ENCODE data around the gene B4GALT4. TPM values are rescaled to one million over a fixed set of nuclear protein-coding genes. Genes with fewer than 3 reads are reported as not detected.

B4GALT4 gene
- total RNA-seq, 2 donors from 2014 or later = 141 to 145 TPM

DNA sequence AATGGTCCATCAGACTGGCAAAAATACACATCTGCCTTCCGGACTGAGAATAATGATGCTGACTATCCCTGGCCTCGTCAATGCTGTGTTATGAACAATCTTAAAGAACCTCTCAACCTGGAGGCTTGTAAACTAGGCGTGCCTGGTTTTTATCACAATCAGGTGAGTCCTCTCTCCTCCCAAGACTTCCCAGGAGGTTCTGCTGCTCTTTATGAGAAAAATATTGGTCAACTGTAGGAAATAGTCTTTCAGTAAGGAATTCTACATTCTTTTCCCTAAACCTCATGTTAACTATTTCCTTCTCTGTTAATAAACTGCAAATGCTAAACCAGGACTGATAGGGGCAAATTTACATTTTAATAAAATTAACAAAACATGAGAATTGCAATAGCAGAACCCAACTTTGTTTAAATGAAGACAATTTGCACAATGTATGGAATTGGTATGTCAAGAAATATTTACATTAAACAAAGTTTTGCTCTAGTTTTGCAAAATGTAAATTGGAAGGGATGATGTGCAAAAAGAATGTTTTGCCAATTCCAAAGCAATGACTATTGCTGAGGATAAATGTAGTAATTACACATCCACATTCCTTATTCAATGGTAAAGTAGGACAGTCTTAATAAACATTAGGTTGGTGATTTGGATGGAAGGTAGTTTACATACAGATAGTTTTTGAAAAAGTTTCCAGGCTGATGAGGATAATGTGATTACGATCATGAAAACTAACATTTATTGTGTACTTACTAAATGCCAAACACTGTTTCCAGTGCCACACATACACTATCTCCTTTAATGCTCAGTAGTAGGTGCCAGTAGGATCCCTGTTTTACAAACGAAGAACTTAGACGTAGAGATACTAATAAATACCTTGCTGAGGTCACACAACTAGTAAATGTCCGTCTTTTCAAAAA, 46.2 kb downstream of the B4GALT4 start:
- Mint-ChIP-seq H3K9me3 (no peaks in the 10 kb centered on the region), H3K4me1 (peaks cover 12% of the 10 kb centered on the region), H3K36me3 (ENCODE audit: low read depth) (peaks cover 7% of the 10 kb centered on the region), H3K27me3 (ENCODE audit: insufficient read depth) (no peaks in the 10 kb centered on the region), H3K27ac (no peak overlapping the region), H3K4me3 (no peak overlapping the region)
- Histone ChIP-seq H3K27me3 (ENCODE audit: control insufficient read depth, insufficient read depth, low read length, poor library complexity, severe bottlenecking) (no peaks in the 10 kb centered on the region), H3K9me3 (ENCODE audit: control insufficient read depth, low read length) (no peaks in the 10 kb centered on the region), H3K4me3 (ENCODE audit: low read length) (no peak overlapping the region), H3K9ac (ENCODE audit: extremely low read depth, low read length, poor library complexity, severe bottlenecking) (no peak overlapping the region), H3K36me3 (ENCODE audit: control insufficient read depth, insufficient read depth, low read length) (no peaks in the 10 kb centered on the region), H3K27ac (ENCODE audit: low read depth, low read length) (no peak overlapping the region), H3K4me1 (ENCODE audit: control insufficient read depth, insufficient read depth, low read length) (no peaks in the 10 kb centered on the region)
- DNase-seq = no peak
- TF ChIP-seq, protein P1, sequence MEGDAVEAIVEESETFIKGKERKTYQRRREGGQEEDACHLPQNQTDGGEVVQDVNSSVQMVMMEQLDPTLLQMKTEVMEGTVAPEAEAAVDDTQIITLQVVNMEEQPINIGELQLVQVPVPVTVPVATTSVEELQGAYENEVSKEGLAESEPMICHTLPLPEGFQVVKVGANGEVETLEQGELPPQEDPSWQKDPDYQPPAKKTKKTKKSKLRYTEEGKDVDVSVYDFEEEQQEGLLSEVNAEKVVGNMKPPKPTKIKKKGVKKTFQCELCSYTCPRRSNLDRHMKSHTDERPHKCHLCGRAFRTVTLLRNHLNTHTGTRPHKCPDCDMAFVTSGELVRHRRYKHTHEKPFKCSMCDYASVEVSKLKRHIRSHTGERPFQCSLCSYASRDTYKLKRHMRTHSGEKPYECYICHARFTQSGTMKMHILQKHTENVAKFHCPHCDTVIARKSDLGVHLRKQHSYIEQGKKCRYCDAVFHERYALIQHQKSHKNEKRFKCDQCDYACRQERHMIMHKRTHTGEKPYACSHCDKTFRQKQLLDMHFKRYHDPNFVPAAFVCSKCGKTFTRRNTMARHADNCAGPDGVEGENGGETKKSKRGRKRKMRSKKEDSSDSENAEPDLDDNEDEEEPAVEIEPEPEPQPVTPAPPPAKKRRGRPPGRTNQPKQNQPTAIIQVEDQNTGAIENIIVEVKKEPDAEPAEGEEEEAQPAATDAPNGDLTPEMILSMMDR (conservative IDR thresholded peaks at IDR 0.05) = no peak
- 87 to 92% methylated on average over 3 to 7 of the region's 7 CpGs for WGBS, 2 experiments (ENCODE audit: insufficient coverage in 1 of 2, insufficient read length in 1 of 2)

DNA sequence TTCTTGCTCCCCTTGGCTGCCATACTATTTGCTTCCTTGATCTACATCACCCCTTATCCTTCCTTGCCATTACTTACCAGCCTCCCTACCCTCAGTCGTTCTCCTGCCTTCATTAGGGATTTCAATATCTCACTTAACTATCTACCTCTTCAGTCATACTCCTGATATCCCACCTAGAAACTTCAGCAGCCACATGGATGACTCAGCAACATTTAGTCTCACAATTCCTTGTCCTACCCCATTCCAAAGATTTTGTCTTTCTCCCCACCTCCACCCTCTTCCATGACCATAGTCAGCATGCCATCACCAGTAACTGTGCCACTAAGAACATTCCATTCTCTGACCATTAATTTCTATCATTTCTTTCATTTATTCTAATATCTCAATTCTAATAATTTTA, 48.9 kb downstream of the B4GALT4 start:
- no peaks in the 10 kb centered on the region for H3K9me3 Mint-ChIP-seq
- no peak for DNase-seq
- H3K9ac ChIP-seq (ENCODE audit: extremely low read depth, low read length, poor library complexity, severe bottlenecking) = no peak overlapping the region
- no peaks in the 10 kb centered on the region for H3K9me3 ChIP-seq (ENCODE audit: control insufficient read depth, low read length)
- no peak overlapping the region for H3K27ac ChIP-seq (ENCODE audit: low read depth, low read length)
- no peak overlapping the region for H3K4me3 ChIP-seq (ENCODE audit: low read length)
- no peaks in the 10 kb centered on the region for H3K36me3 ChIP-seq (ENCODE audit: control insufficient read depth, insufficient read depth, low read length)
- H3K4me3 Mint-ChIP-seq = no peak overlapping the region
- peaks cover 12% of the 10 kb centered on the region for H3K4me1 Mint-ChIP-seq
- no peaks in the 10 kb centered on the region for H3K27me3 ChIP-seq (ENCODE audit: control insufficient read depth, insufficient read depth, low read length, poor library complexity, severe bottlenecking)
- no peaks in the 10 kb centered on the region for H3K27me3 Mint-ChIP-seq (ENCODE audit: insufficient read depth)
- WGBS, 2 experiments (ENCODE audit: insufficient coverage in 1 of 2, insufficient read length in 1 of 2) = 90 to 100% methylated on average over 1 of the region's 1 CpG
- H3K27ac Mint-ChIP-seq = no peak overlapping the region
- peaks cover 3% of the 10 kb centered on the region for H3K36me3 Mint-ChIP-seq (ENCODE audit: low read depth)
- TF ChIP-seq, protein P1 (conservative IDR thresholded peaks at IDR 0.05) = no peak
- H3K4me1 ChIP-seq (ENCODE audit: control insufficient read depth, insufficient read depth, low read length) = no peaks in the 10 kb centered on the region

DNA sequence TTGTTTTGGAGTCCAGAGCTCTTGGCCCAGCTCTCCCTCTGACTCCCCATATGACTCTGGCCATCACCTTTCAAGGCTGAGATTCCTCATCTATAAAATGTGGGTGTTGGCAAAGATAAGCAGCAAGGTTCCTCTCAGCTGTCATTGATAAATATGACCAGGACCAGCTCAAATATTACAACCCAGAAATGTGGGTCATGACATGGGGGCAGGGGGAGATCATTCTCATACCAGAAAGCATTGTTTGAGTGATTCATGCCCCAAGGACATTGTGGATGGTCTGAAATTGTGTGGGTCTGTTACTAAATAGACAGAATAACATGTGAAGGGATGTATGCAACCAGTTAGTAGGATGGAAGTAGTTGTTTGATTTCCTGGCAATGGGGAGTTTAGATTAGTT, 53.4 kb downstream of the B4GALT4 start:
- no peak overlapping the region for H3K9ac ChIP-seq (ENCODE audit: extremely low read depth, low read length, poor library complexity, severe bottlenecking)
- H3K27ac ChIP-seq (ENCODE audit: low read depth, low read length) = no peak overlapping the region
- TF ChIP-seq, protein P1 (conservative IDR thresholded peaks at IDR 0.05) = no peak
- no peaks in the 10 kb centered on the region for H3K9me3 ChIP-seq (ENCODE audit: control insufficient read depth, low read length)
- H3K4me1 Mint-ChIP-seq = peaks cover 4% of the 10 kb centered on the region
- no peak overlapping the region for H3K4me3 Mint-ChIP-seq
- H3K27me3 Mint-ChIP-seq (ENCODE audit: insufficient read depth) = no peaks in the 10 kb centered on the region
- no peak overlapping the region for H3K27ac Mint-ChIP-seq
- peaks cover 3% of the 10 kb centered on the region for H3K36me3 Mint-ChIP-seq (ENCODE audit: low read depth)
- no peaks in the 10 kb centered on the region for H3K4me1 ChIP-seq (ENCODE audit: control insufficient read depth, insufficient read depth, low read length)
- H3K9me3 Mint-ChIP-seq = no peaks in the 10 kb centered on the region
- no peak for DNase-seq
- no peaks in the 10 kb centered on the region for H3K27me3 ChIP-seq (ENCODE audit: control insufficient read depth, insufficient read depth, low read length, poor library complexity, severe bottlenecking)
- H3K4me3 ChIP-seq (ENCODE audit: low read length) = no peak overlapping the region
- no peaks in the 10 kb centered on the region for H3K36me3 ChIP-seq (ENCODE audit: control insufficient read depth, insufficient read depth, low read length)

Measured in endodermal cell (in vitro differentiated cells).